Mucosa of gallbladder (tissue), 1 donor: ENCODE measurements around the gene GLI1. TPM values are rescaled to one million over a fixed set of nuclear protein-coding genes. Genes with fewer than 3 reads are reported as not detected.
"Not testable (repeated sequence)": the region's sequence is repeated elsewhere in the genome, so short reads cannot be mapped to it uniquely, and the experiment has no call there.

Experiments
- DNase-seq: peaks from one replicate; pipeline ENCODE4 v3.0.0-alpha.2; 2020; ENCODE audit warnings: low spot score
- total RNA-seq: library from RNA; stranded (reverse); gene quantifications from one replicate; pipeline ENCODE4 v1.2.1, GENCODE V29; 2021
- donor health status: DM: no; HTN: no; CAD: no.

The GLI1 gene
- total RNA-seq, 1 donor from 2014 or later: 6.2 TPM

- no peak for DNase-seq
Measured at GRCh38 chr12:57496822-57497221, 37.2 kb downstream of the GLI1 start.

- DNase-seq: no peak
Measured at GRCh38 chr12:57497223-57498131, 37.9 kb downstream of the GLI1 start.

GRCh38 chr12:57498132-57498502, 38.5 kb downstream of the GLI1 start:
- no peak for DNase-seq

GRCh38 chr12:57498571-57498970, 39.0 kb downstream of the GLI1 start:
- no peak for DNase-seq

GRCh38 chr12:57500213-57500612, 40.6 kb downstream of the GLI1 start:
- no peak for DNase-seq

- DNase-seq: not testable (repeated sequence)
Measured at GRCh38 chr12:57502311-57502969, 42.9 kb downstream of the GLI1 start.

- not testable (repeated sequence) for DNase-seq
Measured at GRCh38 chr12:57506541-57506940, 47.0 kb downstream of the GLI1 start.

GRCh38 chr12:57507796-57508195, 48.2 kb downstream of the GLI1 start:
- not testable (repeated sequence) for DNase-seq

- DNase-seq: no peak
Measured at GRCh38 chr12:57511161-57511560, 51.6 kb downstream of the GLI1 start.

GRCh38 chr12:57511588-57512325, 52.2 kb downstream of the GLI1 start:
- no peak for DNase-seq

- no peak for DNase-seq
Measured at GRCh38 chr12:57512665-57513064, 53.1 kb downstream of the GLI1 start.

- no peak for DNase-seq
Measured at GRCh38 chr12:57513266-57513665, 53.7 kb downstream of the GLI1 start.

- DNase-seq: not testable (repeated sequence)
Measured at GRCh38 chr12:57513677-57514076, 54.1 kb downstream of the GLI1 start.

GRCh38 chr12:57514246-57514645, 54.7 kb downstream of the GLI1 start:
- DNase-seq: not testable (repeated sequence)

- no peak for DNase-seq
Measured at GRCh38 chr12:57514720-57515407, 55.3 kb downstream of the GLI1 start.

- DNase-seq: no peak
Measured at GRCh38 chr12:57515408-57515933, 55.9 kb downstream of the GLI1 start.

GRCh38 chr12:57515934-57516541, 56.5 kb downstream of the GLI1 start:
- DNase-seq: no peak

GRCh38 chr12:57516617-57517153, 57.1 kb downstream of the GLI1 start:
- DNase-seq: no peak

- DNase-seq: no peak
Measured at GRCh38 chr12:57517187-57517586, 57.6 kb downstream of the GLI1 start.

GRCh38 chr12:57517718-57518117, 58.1 kb downstream of the GLI1 start:
- not testable (repeated sequence) for DNase-seq
